H9 (cell line): ENCODE results near the gene GAL3ST1. TPM values are rescaled to one million over a fixed set of nuclear protein-coding genes. Genes with fewer than 3 reads are reported as not detected.

Experiments used
- DNase-seq: peaks from one replicate; pipeline ENCODE4 v3.0.0-alpha.2; 2017
- H2AFZ ChIP-seq: one replicate; pipeline ENCODE4 v1.6.1; 2013; ENCODE audit warnings: mild to moderate bottlenecking, low read length, control low read depth, moderate library complexity
- H2AK5ac ChIP-seq: 2 replicates; pipeline ENCODE4 v1.6.1; 2013; ENCODE audit warnings: low read length, control low read depth, mixed read lengths; ENCODE audit not compliant: insufficient read length
- H2BK120ac ChIP-seq: one replicate; pipeline ENCODE4 v1.6.1; 2013; ENCODE audit warnings: low read depth, mild to moderate bottlenecking, low read length, control low read depth, inconsistent platforms; ENCODE audit not compliant: poor library complexity, severe bottlenecking
- H2BK12ac ChIP-seq: 2 replicates; pipeline ENCODE4 v1.6.1; 2013; ENCODE audit warnings: low read length, control low read depth, mixed read lengths, low read depth; ENCODE audit not compliant: insufficient read length
- H2BK15ac ChIP-seq: 2 replicates; pipeline ENCODE4 v1.6.1; 2013; ENCODE audit warnings: low read depth, low read length, control low read depth
- H2BK20ac ChIP-seq: one replicate; pipeline ENCODE4 v1.6.1; 2013; ENCODE audit warnings: low read depth, mild to moderate bottlenecking, low read length, control low read depth, inconsistent platforms; ENCODE audit not compliant: poor library complexity, severe bottlenecking
- H2BK5ac ChIP-seq: 2 replicates; pipeline ENCODE4 v1.6.1; 2013; ENCODE audit warnings: low read length, control low read depth, mixed read lengths; ENCODE audit not compliant: insufficient read length
- H3K14ac ChIP-seq: 2 replicates; pipeline ENCODE4 v1.6.1; 2013; ENCODE audit warnings: low read length, control low read depth; ENCODE audit not compliant: insufficient read depth
- H3K18ac ChIP-seq: 2 replicates; pipeline ENCODE4 v1.6.1; 2013; ENCODE audit warnings: low read depth, mild to moderate bottlenecking, mixed read lengths, low read length, control low read depth; ENCODE audit not compliant: insufficient read length
- H3K23ac ChIP-seq: 2 replicates; pipeline ENCODE4 v1.6.1; 2013; ENCODE audit warnings: low read length, control low read depth, mixed read lengths, low read depth; ENCODE audit not compliant: insufficient read length
- H3K23me2 ChIP-seq: 2 replicates; pipeline ENCODE4 v1.6.1; 2013; ENCODE audit warnings: low read depth, mild to moderate bottlenecking, mixed read lengths, low read length, control low read depth; ENCODE audit not compliant: insufficient read length, poor library complexity, severe bottlenecking
- H3K27ac ChIP-seq: 2 replicates; pipeline ENCODE4 v1.5.1; 2013; ENCODE audit warnings: low read length, control low read depth, mixed read lengths, low read depth; ENCODE audit not compliant: insufficient read length
- H3K27me3 ChIP-seq: 2 replicates; pipeline ENCODE4 v1.6.1; 2013; ENCODE audit warnings: low read length, control low read depth, inconsistent platforms; ENCODE audit not compliant: insufficient read depth
- H3K4ac ChIP-seq: 2 replicates; pipeline ENCODE4 v1.6.1; 2013; ENCODE audit warnings: low read depth, mild to moderate bottlenecking, control low read depth, inconsistent platforms, low read length, moderate library complexity
- H3K4me1 ChIP-seq: 2 replicates; pipeline ENCODE4 v1.6.1; 2013; ENCODE audit warnings: low read length, control low read depth, inconsistent platforms; ENCODE audit not compliant: insufficient read depth
- H3K4me2 ChIP-seq: 2 replicates; pipeline ENCODE4 v1.6.1; 2013; ENCODE audit warnings: low read length, control low read depth, mixed read lengths; ENCODE audit not compliant: insufficient read length, insufficient read depth
- H3K56ac ChIP-seq: 2 replicates; pipeline ENCODE4 v1.6.1; 2013; ENCODE audit warnings: low read depth, mild to moderate bottlenecking, mixed read lengths, low read length, control low read depth; ENCODE audit not compliant: insufficient read length
- H3K79me1 ChIP-seq: 2 replicates; pipeline ENCODE4 v1.6.1; 2013; ENCODE audit warnings: low read depth, mild to moderate bottlenecking, moderate library complexity, low read length, control low read depth, inconsistent platforms; ENCODE audit not compliant: insufficient read depth, poor library complexity, severe bottlenecking
- H3K79me2 ChIP-seq: 2 replicates; pipeline ENCODE4 v1.6.1; 2013; ENCODE audit warnings: low read length, control low read depth, inconsistent platforms; ENCODE audit not compliant: insufficient read depth
- H3K9ac ChIP-seq: 2 replicates; pipeline ENCODE4 v1.6.1; 2013; ENCODE audit warnings: low read length, control low read depth, mixed read lengths; ENCODE audit not compliant: insufficient read length; ENCODE audit errors: extremely low read depth
- H3K9me3 ChIP-seq: one replicate; pipeline ENCODE4 v1.6.1; 2013; ENCODE audit warnings: low read depth, low read length, inconsistent platforms; ENCODE audit not compliant: control insufficient read depth
- H3T11ph ChIP-seq: one replicate; pipeline ENCODE4 v1.6.1; 2013; ENCODE audit warnings: mild to moderate bottlenecking, low read length, control low read depth, inconsistent platforms
- H4K20me1 ChIP-seq: one replicate; pipeline ENCODE4 v1.6.1; 2013; ENCODE audit not compliant: control insufficient read depth, insufficient read length, insufficient read depth
- H4K5ac ChIP-seq: 2 replicates; pipeline ENCODE4 v1.6.1; 2013; ENCODE audit warnings: low read depth, mild to moderate bottlenecking, mixed read lengths, low read length, control low read depth; ENCODE audit not compliant: insufficient read length
- H4K8ac ChIP-seq: replicated peaks from 2 replicates; pipeline ENCODE4 v1.6.1; 2013; ENCODE audit warnings: low read length, control low read depth, mixed read lengths, low read depth; ENCODE audit not compliant: insufficient read length
- H4K91ac ChIP-seq: 2 replicates; pipeline ENCODE4 v1.6.1; 2013; ENCODE audit warnings: low read depth, mild to moderate bottlenecking, moderate library complexity, mixed read lengths, low read length, control low read depth; ENCODE audit not compliant: insufficient read length
- H3K27ac Mint-ChIP-seq, 3 experiments: 2 replicates in 2 of 3; 3 replicates in 1 of 3; pipeline ENCODE4 v1.8.0; 2020 to 2021; ENCODE audit warnings: mixed read lengths in 3 of 3, mild to moderate bottlenecking in 1 of 3, moderate library complexity in 1 of 3
- H3K27me3 Mint-ChIP-seq: 2 replicates; pipeline ENCODE4 v1.8.0; 2021; ENCODE audit warnings: low read depth, mild to moderate bottlenecking, moderate library complexity, mixed read lengths
- H3K36me3 Mint-ChIP-seq, 3 experiments: 2 replicates in 2 of 3; 3 replicates in 1 of 3; pipeline ENCODE4 v1.8.0; 2020 to 2021; ENCODE audit warnings: low read depth in 3 of 3, mixed read lengths in 3 of 3; ENCODE audit not compliant: insufficient read depth in 1 of 3
- H3K4me1 Mint-ChIP-seq, 2 experiments: 2 replicates each; pipeline ENCODE4 v1.8.0; 2020; ENCODE audit warnings: mixed read lengths in 2 of 2
- H3K4me3 Mint-ChIP-seq, 2 experiments: 2 replicates in 1 of 2; 3 replicates in 1 of 2; pipeline ENCODE4 v1.8.0; 2020 to 2021; ENCODE audit warnings: mild to moderate bottlenecking in 2 of 2, mixed read lengths in 2 of 2, moderate library complexity in 1 of 2
- H3K9me3 Mint-ChIP-seq, 2 experiments: 2 replicates in 1 of 2; 3 replicates in 1 of 2; pipeline ENCODE4 v1.8.0; 2020; ENCODE audit warnings: mild to moderate bottlenecking in 2 of 2, mixed read lengths in 2 of 2, moderate library complexity in 1 of 2
- CTCF ChIP-seq: fragments of 200-600 bp; sonication (generic); conservative IDR thresholded peaks from 3 replicates; pipeline ENCODE4 v1.8.0; 2021; ENCODE audit warnings: antibody characterized with exemption, mild to moderate bottlenecking
- WGBS: extraction: QIAGEN DNeasy Blood & Tissue Kit; methylation state at CpG from one replicate; pipeline ENCODE4 v1.1.7; 2013; ENCODE audit warnings: missing lambda C conversion rate, low lambda C conversion rate, mixed read lengths; ENCODE audit not compliant: insufficient read length; ENCODE audit errors: extremely low coverage; 5-methylcytosine and 5-hydroxymethylcytosine counted together
- total RNA-seq: library from RNA; stranded (reverse); gene quantifications from 2 replicates; pipeline ENCODE4 v1.2.1, GENCODE V29; 2021

The GAL3ST1 gene
- total RNA-seq, 1 experiment from 2014 or later = 5.1 TPM

- Mint-ChIP-seq H3K9me3 (peaks cover 3 to 5% of the 10 kb centered on the region in 2 experiments; a peak in 2 of 5 replicates), H3K36me3 (no peaks in the 10 kb centered on the region), H3K27ac (no peak overlapping the region; a peak in 1 of 7 replicates), H3K4me3 (no peak overlapping the region), H3K27me3 (peaks cover 5% of the 10 kb centered on the region), H3K4me1 (peaks cover 0 to 2% of the 10 kb centered on the region in 2 experiments; a peak in 1 of 4 replicates)
- Histone ChIP-seq H3K9ac (no peak overlapping the region), H2BK120ac (no peak overlapping the region), H3K4me2 (no peak overlapping the region), H3K18ac (no peak overlapping the region), H2BK20ac (no peak overlapping the region), H3K27ac (no peak overlapping the region), H4K8ac (no peak overlapping the region), H4K5ac (no peak overlapping the region), H3K9me3 (no peaks in the 10 kb centered on the region), H3K4ac (no peak overlapping the region), H3K79me2 (no peaks in the 10 kb centered on the region), H4K20me1 (no peaks in the 10 kb centered on the region), H3K23ac (no peak overlapping the region), H4K91ac (no peak overlapping the region), H2BK15ac (no peak overlapping the region), H2AK5ac (no peak overlapping the region), H3T11ph (no peak overlapping the region), H3K4me1 (no peaks in the 10 kb centered on the region), H3K14ac (no peak overlapping the region), H2BK5ac (no peak overlapping the region), H2AFZ (no peak overlapping the region), H3K79me1 (no peaks in the 10 kb centered on the region), H2BK12ac (no peak overlapping the region), H3K23me2 (no peaks in the 10 kb centered on the region), H3K27me3 (no peaks in the 10 kb centered on the region), H3K56ac (no peak overlapping the region)
- WGBS = no CpG with 5 or more reads among the region's 6 CpGs
- no peak for DNase-seq
- no peak for TF ChIP-seq CTCF
Measured at GRCh38 chr22:30516273-30516672, 58.2 kb downstream of the GAL3ST1 start.
